ENCODE measurements around the gene SECTM1.

SECTM1 gene

GRCh38 chr17:82277851-82278250 is 55.7 kb downstream of the SECTM1 start:
- DNase-seq: no peak

DNA sequence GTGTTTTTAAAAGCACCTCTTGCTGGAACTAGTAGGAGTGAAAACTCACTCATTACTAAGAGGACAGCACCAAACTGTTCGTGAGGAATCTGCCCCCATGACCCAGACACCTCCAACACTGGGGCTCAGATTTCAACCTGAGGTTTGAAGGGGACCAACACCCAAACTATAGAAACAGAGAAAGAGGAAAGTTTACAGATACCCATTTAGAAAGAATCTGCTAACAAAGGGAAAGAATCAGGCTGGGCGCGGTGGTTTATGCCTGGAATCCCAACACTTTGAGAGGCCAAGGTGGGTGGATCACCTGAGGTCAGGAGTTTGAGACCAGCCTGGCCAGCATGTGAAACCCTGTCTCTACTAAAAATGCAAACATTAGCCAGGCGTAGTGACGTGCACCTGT is 56.6 kb downstream of the SECTM1 start:
- no peak for DNase-seq

DNA sequence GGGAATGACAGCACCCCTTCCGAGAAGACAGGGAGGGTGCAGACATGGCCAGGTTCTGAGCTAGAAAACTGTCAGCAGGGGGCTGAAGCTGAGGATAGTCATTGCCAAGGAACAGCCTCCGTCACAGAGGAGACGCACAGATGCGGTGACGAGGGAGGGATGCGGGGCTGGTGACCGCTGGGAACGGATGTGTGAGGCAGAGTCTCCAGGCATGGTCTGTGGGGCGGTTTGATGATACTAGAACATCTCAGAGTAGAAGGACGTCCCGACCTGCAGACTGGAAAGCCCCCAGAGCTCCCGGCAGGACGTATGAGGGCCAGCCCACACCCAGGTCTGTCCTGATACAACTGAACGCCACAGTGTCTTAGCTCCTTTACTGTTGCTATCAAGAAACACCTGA is 58.2 kb downstream of the SECTM1 start:
- DNase-seq: no peak

DNA sequence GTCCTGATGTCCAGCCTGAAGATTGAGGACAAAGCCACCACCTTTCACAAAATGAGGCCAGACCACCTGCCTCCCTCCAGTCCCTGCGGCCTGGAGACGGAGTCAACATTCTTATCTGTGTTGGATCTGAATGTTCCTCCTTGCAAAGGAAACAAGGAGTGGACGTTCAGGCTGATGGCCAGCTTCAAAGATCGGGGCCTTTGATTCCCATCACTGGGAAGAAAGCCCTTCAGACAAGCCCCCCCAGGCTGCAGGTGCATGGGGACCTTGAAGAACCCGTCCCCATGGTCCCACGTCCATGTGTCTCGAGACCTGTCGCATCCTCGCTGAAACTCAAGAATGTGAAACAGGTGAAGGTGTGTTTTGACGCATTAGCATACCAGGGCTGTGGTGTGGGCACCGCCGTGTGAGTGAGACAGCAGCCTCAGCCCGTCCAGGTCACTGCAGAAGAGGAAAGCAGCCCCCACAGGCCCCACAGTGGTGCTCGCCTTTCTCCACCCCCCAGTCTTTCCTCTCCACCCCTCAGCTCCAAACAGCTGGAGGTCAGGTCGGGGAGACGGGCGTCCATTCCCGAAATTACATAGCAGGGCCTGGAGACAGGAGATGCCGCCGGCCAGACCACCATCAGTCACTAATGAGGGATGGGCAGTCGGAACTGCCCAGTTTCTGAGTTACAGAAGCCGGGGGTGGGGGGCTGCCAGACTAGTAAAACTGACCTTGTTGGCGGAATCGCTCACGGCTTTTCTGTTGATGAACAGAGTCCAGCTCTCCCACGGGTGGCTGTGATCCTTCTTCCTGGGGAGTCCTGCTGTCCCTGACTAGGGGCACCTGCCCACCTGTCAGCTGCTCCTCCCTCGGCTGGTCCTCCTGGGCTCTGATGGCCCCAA is 59.2 kb downstream of the SECTM1 start:
- no peak for DNase-seq

DNA sequence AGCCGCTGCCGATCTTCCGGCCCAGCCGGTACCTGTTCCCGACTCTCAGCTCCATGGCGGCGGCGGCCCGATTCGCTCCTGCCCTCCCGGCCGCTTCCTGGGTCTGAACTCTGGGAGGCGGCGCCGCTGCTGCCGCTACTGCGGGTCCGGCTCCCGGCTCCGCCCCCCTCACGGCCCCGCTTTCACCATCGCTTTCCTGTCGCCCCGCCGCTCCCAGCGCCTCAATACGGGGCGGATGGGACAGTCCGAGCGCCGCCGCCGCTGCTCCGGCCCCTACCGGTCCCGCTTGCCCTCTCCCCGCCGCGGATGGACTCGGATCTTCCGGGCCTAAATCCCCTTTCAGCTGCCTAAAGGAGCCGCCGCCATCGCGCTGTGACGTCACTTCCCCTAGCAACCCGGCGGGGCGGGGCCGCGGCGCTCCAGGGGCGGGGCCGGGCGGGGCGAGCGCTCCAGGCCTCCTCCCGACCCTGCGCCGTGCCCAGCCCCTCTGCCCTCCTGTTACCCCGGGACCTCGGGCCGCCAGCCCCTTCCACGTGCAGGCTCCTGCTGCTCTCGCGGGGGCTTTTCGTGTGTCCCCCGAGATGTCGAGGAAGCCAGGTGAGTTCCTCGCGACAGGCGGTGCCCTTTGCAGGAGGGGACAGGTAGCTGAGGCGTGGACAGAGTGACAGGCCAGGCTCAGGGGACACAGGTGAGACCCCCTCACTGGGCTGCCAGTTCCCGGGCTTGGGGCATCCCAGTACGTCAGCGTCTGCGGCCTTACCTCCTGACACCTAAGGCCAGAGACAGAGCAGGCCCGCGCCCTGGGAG is 60.0 kb downstream of the SECTM1 start, which contains the start of gene CSNK1D:
CSNK1D (minus strand) TSS at position 374 of the 807 bp plus-strand sequence; CDS start at position 55, 319 bp downstream.
- DNase-seq: peak; percentile 92 to 97 (median 95)

DNA sequence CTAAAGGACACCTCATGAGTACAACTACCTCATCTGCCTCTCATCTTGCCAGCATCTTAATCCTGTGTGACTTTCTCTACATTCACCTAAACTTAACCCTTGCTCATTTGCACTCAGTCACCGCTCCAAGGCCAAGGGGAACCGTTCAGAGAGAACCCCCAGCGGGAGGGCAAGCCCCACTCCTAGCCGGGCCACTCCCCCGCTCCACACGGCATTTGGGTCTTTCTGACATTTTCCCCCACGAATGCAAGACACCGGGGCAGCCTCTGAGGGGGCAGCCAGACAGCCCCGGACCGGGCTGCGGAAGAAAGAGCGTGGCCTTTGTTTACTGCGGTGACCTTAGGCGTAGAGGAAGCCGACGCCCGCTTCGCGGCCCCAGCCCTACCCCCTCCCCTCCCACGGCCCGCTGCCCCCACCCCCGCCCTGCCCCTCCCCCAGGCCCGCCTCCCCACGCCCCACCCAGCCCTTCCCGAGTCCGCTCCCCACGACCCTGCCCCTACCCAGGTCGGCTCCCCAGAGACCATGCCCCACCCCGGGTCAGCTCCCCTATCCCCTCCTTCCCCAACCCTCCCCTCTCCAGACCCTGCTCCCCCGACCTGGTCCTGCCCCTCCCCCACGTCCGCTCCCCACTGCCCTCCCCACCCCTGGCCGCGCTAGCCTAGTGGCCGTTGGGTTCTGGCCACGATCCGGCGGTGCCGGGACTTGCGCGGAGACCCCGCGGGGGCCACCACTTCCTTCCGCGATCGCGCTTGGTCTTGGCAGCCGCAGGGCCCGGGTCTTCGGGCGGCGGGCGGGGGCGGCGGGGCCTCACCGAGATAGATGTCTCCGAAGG is 60.9 kb downstream of the SECTM1 start:
- peak; percentile 30 to 69 (median 59) for DNase-seq

DNA sequence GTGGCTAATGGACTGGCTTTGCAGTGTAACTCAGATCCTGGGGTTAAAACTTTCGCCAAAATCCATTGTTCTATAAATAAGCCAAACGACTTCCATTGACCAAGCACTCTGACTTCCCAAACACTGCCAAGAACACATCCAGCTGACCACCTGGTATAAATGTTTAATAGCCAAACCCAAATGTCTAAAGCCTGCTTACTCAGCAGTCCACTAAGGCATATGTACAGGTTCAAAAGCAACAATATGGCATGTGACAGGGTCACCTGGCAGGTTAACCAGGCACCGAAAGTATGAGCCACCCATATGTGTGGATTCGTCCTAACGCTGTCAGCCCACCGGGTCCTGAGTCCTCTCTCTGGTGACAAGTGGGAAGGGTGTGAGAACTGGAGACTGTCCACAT is 62.2 kb downstream of the SECTM1 start:
- no peak for DNase-seq
